GM23248 (cell line): ENCODE measurements around the gene VSX1. TPM values are rescaled to one million over a fixed set of nuclear protein-coding genes. Genes with fewer than 3 reads are reported as not detected.

Source experiments
- DNase-seq: peaks from one replicate; pipeline ENCODE4 v3.0.0-alpha.2; 2015
- H2AFZ ChIP-seq: fragments of 200-600 bp; sonication (generic); 2 replicates; pipeline ENCODE4 v1.6.1; 2016; ENCODE audit warnings: antibody characterized with exemption
- H3F3A ChIP-seq: fragments of 200-600 bp; sonication (generic); 2 replicates; pipeline ENCODE4 v1.6.1; 2016; ENCODE audit warnings: mild to moderate bottlenecking, antibody characterized with exemption, mixed run types; ENCODE audit not compliant: insufficient read depth
- H3K27ac ChIP-seq: fragments of 200-600 bp; sonication (generic); 2 replicates; pipeline ENCODE4 v1.5.1; 2016; ENCODE audit warnings: mild to moderate bottlenecking
- H3K27me3 ChIP-seq: fragments of 200-600 bp; sonication (generic); replicated peaks from 2 replicates; pipeline ENCODE4 v1.6.1; 2016; ENCODE audit warnings: mild to moderate bottlenecking; ENCODE audit not compliant: insufficient read depth
- H3K36me3 ChIP-seq: fragments of 200-600 bp; sonication (generic); 2 replicates; pipeline ENCODE4 v1.6.1; 2016; ENCODE audit warnings: low read depth, mild to moderate bottlenecking
- H3K4me1 ChIP-seq: fragments of 200-600 bp; sonication (generic); 2 replicates; pipeline ENCODE4 v1.6.1; 2016; ENCODE audit warnings: mild to moderate bottlenecking; ENCODE audit not compliant: insufficient read depth
- H3K4me2 ChIP-seq: fragments of 200-600 bp; sonication (generic); one replicate; pipeline ENCODE4 v1.6.1; 2016; ENCODE audit warnings: mild to moderate bottlenecking; ENCODE audit not compliant: unreplicated experiment
- H3K4me3 ChIP-seq: fragments of 200-600 bp; sonication (generic); 2 replicates; pipeline ENCODE4 v1.5.1; 2016; ENCODE audit warnings: mild to moderate bottlenecking
- H3K79me2 ChIP-seq: fragments of 200-600 bp; sonication (generic); 2 replicates; pipeline ENCODE4 v1.6.1; 2016; ENCODE audit warnings: mild to moderate bottlenecking; ENCODE audit not compliant: insufficient read depth
- H3K9ac ChIP-seq: fragments of 200-600 bp; sonication (generic); 2 replicates; pipeline ENCODE4 v1.6.1; 2016; ENCODE audit warnings: mild to moderate bottlenecking
- H3K9me2 ChIP-seq: fragments of 200-600 bp; sonication (generic); 2 replicates; pipeline ENCODE4 v1.6.1; 2016; ENCODE audit warnings: mixed run types, mild to moderate bottlenecking, moderate library complexity; ENCODE audit not compliant: insufficient read depth
- H3K9me3 ChIP-seq: fragments of 200-600 bp; sonication (generic); one replicate; pipeline ENCODE4 v1.6.1; 2017; ENCODE audit warnings: low read depth
- H4K20me1 ChIP-seq: fragments of 200-600 bp; sonication (generic); 2 replicates; pipeline ENCODE4 v1.6.0; 2016; ENCODE audit not compliant: insufficient read depth
- EZH2 ChIP-seq: fragments of 200-600 bp; sonication (generic); IDR thresholded peaks from 2 replicates; pipeline ENCODE4 v1.6.1; 2018; ENCODE audit warnings: antibody characterized with exemption, mild to moderate bottlenecking; ENCODE audit not compliant: insufficient read depth, poor library complexity, severe bottlenecking
- EZH2phosphoT487 ChIP-seq: fragments of 200-600 bp; sonication (generic); IDR thresholded peaks from 2 replicates; pipeline ENCODE4 v1.6.1; 2018; ENCODE audit warnings: antibody characterized with exemption, moderate library complexity, mild to moderate bottlenecking, low read depth; ENCODE audit not compliant: insufficient read depth
- WGBS, 2 experiments: methylation state at CpG; one replicate each; pipeline ENCODE4 v1.1.6; 2015 to 2017; ENCODE audit warnings: low lambda C conversion rate in 2 of 2, low coverage in 1 of 2; ENCODE audit errors: missing lambda C conversion rate in 2 of 2; 5-methylcytosine and 5-hydroxymethylcytosine counted together
- in situ Hi-C: fragments of 300-500 bp; cut with MboI; formaldehyde crosslinking; loops from 2 replicates; pipeline ENCODE4 v1.15.0; 2020
- polyA plus RNA-seq: library from polyadenylated mRNA; unstranded; fragments of >200 nt; fragmentation: Nextera tagmentation; extraction: Ambion mirVana; gene quantifications from 2 replicates; pipeline ENCODE4 v1.2.1, GENCODE V29; 2016
- total RNA-seq: library from RNA; depleted of rRNA; stranded (reverse); fragments of >200 nt; shearing (Covaris generic); gene quantifications from 2 replicates; pipeline ENCODE4 v1.2.3, GENCODE V29; 2014; rRNA removed

Gene VSX1
- total RNA-seq, result not detected in 2 replicates
- polyA plus RNA-seq, result not detected in 2 replicates

- no peak for TF ChIP-seq EZH2phosphoT487
- TF ChIP-seq EZH2, result no peak
- H3K36me3 ChIP-seq, result no peaks in the 10 kb centered on the region
- H3K4me3 ChIP-seq, result no peak within 1 kb of the TSS
- H3F3A ChIP-seq, result no peaks in the 10 kb centered on the region
- no peak for DNase-seq
- in situ Hi-C loops, result no loop called here
- no peaks in the 10 kb centered on the region for H3K79me2 ChIP-seq
- H3K27ac ChIP-seq, result no peak within 1 kb of the TSS
- H3K4me2 ChIP-seq, result no peak within 1 kb of the TSS
- H3K9me3 ChIP-seq, result no peaks in the 10 kb centered on the region
- H3K9ac ChIP-seq, result no peak within 1 kb of the TSS
- no peak within 1 kb of the TSS for H2AFZ ChIP-seq
- no peaks in the 10 kb centered on the region for H4K20me1 ChIP-seq
- H3K4me1 ChIP-seq, result peaks cover 8% of the 10 kb centered on the region; the same call in 1 of the 2 replicates
- H3K27me3 ChIP-seq, result peaks cover 93% of the 10 kb centered on the region
- H3K9me2 ChIP-seq, result no peaks in the 10 kb centered on the region
- 10 to 18% methylated on average over 43 to 49 of the region's 67 CpGs for WGBS, 2 experiments
These were observed at the start of gene VSX1 for GRCh38 chr20:25081730-25082497. Gene VSX1, minus strand, starts transcription at chr20:25082141. Its CDS starts 45 bp downstream, at chr20:25082096.

GRCh38 chr20:25129908-25130307 is 48.0 kb upstream of the VSX1 start:
- Histone ChIP-seq H3K9me2 (no peaks in the 10 kb centered on the region), H4K20me1 (no peaks in the 10 kb centered on the region), H3K36me3 (no peaks in the 10 kb centered on the region), H3K4me2 (no peak overlapping the region), H3K27ac (no peak overlapping the region), H3K9ac (no peak overlapping the region), H3K4me3 (no peak overlapping the region), H3K4me1 (no peaks in the 10 kb centered on the region), H3F3A (no peaks in the 10 kb centered on the region), H2AFZ (no peak overlapping the region), H3K9me3 (no peaks in the 10 kb centered on the region), H3K27me3 (peaks cover 14% of the 10 kb centered on the region; the same call in 1 of the 2 replicates), H3K79me2 (no peaks in the 10 kb centered on the region)
- DNase-seq, result no peak
- 54 to 66% methylated on average over 7 of the region's 7 CpGs for WGBS, 2 experiments
- TF ChIP-seq EZH2phosphoT487 (no peak), EZH2 (no peak)
- in situ Hi-C loops, result loop anchor here (10.0 kb wide), 1 partner anchor 55 kb away; no protein-coding TSS in a partner anchor

- Histone ChIP-seq H3K4me1 (no peaks in the 10 kb centered on the region), H3K27ac (no peak overlapping the region), H2AFZ (no peak overlapping the region), H3F3A (no peaks in the 10 kb centered on the region), H3K79me2 (no peaks in the 10 kb centered on the region), H3K9me2 (no peaks in the 10 kb centered on the region), H4K20me1 (no peaks in the 10 kb centered on the region), H3K4me2 (no peak overlapping the region), H3K9me3 (no peaks in the 10 kb centered on the region), H3K36me3 (no peaks in the 10 kb centered on the region), H3K9ac (no peak overlapping the region), H3K4me3 (no peak overlapping the region), H3K27me3 (peaks cover 14% of the 10 kb centered on the region; the same call in 1 of the 2 replicates)
- TF ChIP-seq EZH2phosphoT487 (no peak), EZH2 (no peak)
- WGBS, 2 experiments, result 64 to 69% methylated on average over 6 of the region's 6 CpGs
- no peak for DNase-seq
- in situ Hi-C loops, result loop anchor here (10.0 kb wide), 1 partner anchor 55 kb away; no protein-coding TSS in a partner anchor
These were observed 47.5 kb upstream of the VSX1 start for GRCh38 chr20:25129428-25129827.

- H3K36me3 ChIP-seq, result no peaks in the 10 kb centered on the region
- 73 to 75% methylated on average over 5 of the region's 5 CpGs for WGBS, 2 experiments
- H3K4me3 ChIP-seq, result no peak overlapping the region
- no peak overlapping the region for H3K9ac ChIP-seq
- H3K9me2 ChIP-seq, result no peaks in the 10 kb centered on the region
- no peaks in the 10 kb centered on the region for H3K9me3 ChIP-seq
- H3K4me1 ChIP-seq, result no peaks in the 10 kb centered on the region
- H4K20me1 ChIP-seq, result no peaks in the 10 kb centered on the region
- H3K4me2 ChIP-seq, result no peak overlapping the region
- peaks cover 14% of the 10 kb centered on the region; the same call in 1 of the 2 replicates for H3K27me3 ChIP-seq
- TF ChIP-seq EZH2, result no peak
- TF ChIP-seq EZH2phosphoT487, result no peak
- in situ Hi-C loops, result loop anchor here (10.0 kb wide), 1 partner anchor 56 kb away; no protein-coding TSS in a partner anchor
- H3F3A ChIP-seq, result no peaks in the 10 kb centered on the region
- H3K27ac ChIP-seq, result no peak overlapping the region
- H2AFZ ChIP-seq, result no peak overlapping the region
- H3K79me2 ChIP-seq, result no peaks in the 10 kb centered on the region
- no peak for DNase-seq
These were observed 46.7 kb upstream of the VSX1 start for GRCh38 chr20:25128649-25129048.
